Measurements from ENCODE around the gene PIP5K1C. TPM values are rescaled to one million over a fixed set of nuclear protein-coding genes. Genes with fewer than 3 reads are reported as not detected.

PIP5K1C gene
- total and polyA plus RNA-seq, 8 donors = 20.2 to 42.2 (median 27.0) TPM

GRCh38 chr19:3590991-3591659 lies 109.1 kb downstream of the PIP5K1C start:
- Histone ChIP-seq H3K4me1 (no peaks in the 10 kb centered on the region), H3K4me3 (no peak overlapping the region), H3K27ac (no peak overlapping the region), H3K9me3 (no peaks in the 10 kb centered on the region), H3K27me3 (peaks cover 2 to 10% of the 10 kb centered on the region in 2 donors), H3K36me3 (no peaks in the 10 kb centered on the region)
- ATAC-seq (no peak), DNase-seq (no peak)
- intact Hi-C loops (cut with DNase I) = no loop called here
- TF ChIP-seq CTCF (IDR thresholded peaks at IDR 0.05) = no peak

- no peak for TF ChIP-seq CTCF (IDR thresholded peaks at IDR 0.05)
- intact Hi-C loops (cut with DNase I) = no loop called here
- peaks cover 12 to 21% of the 10 kb centered on the region in 2 donors for H3K27me3 ChIP-seq
- H3K4me3 ChIP-seq = no peak overlapping the region
- H3K4me1 ChIP-seq = peaks cover 0 to 6% of the 10 kb centered on the region in 2 donors
- no peak for DNase-seq
- ATAC-seq = no peak
- no peak overlapping the region for H3K27ac ChIP-seq
- no peaks in the 10 kb centered on the region for H3K9me3 ChIP-seq
- no peaks in the 10 kb centered on the region for H3K36me3 ChIP-seq
Observed at GRCh38 chr19:3589949-3590348, 110.3 kb downstream of the PIP5K1C start.

- intact Hi-C loops (cut with DNase I) = no loop called here
- Histone ChIP-seq H3K36me3 (no peaks in the 10 kb centered on the region), H3K27ac (no peak overlapping the region), H3K9me3 (no peaks in the 10 kb centered on the region), H3K27me3 (peaks cover 14 to 27% of the 10 kb centered on the region in 2 donors), H3K4me3 (no peak overlapping the region), H3K4me1 (peaks cover 0 to 6% of the 10 kb centered on the region in 2 donors)
- ATAC-seq (no peak), DNase-seq (no peak)
- no peak for TF ChIP-seq CTCF (IDR thresholded peaks at IDR 0.05)
Observed at GRCh38 chr19:3589439-3589838, 110.8 kb downstream of the PIP5K1C start.

- H3K9me3 ChIP-seq = no peaks in the 10 kb centered on the region
- ATAC-seq = peak; percentile 44
- no peak for DNase-seq
- H3K27ac ChIP-seq = no peak overlapping the region
- peaks cover 0 to 6% of the 10 kb centered on the region in 2 donors for H3K4me1 ChIP-seq
- peaks cover 14 to 37% of the 10 kb centered on the region in 2 donors for H3K27me3 ChIP-seq
- H3K4me3 ChIP-seq = no peak overlapping the region
- no peak for TF ChIP-seq CTCF (IDR thresholded peaks at IDR 0.05)
- intact Hi-C loops (cut with DNase I) = no loop called here
- H3K36me3 ChIP-seq = no peaks in the 10 kb centered on the region
Observed at GRCh38 chr19:3586707-3587346, 113.4 kb downstream of the PIP5K1C start.

- ATAC-seq (no peak), DNase-seq (no peak)
- no peaks in the 10 kb centered on the region for H3K9me3 ChIP-seq
- peak; percentile 22 to 46 for TF ChIP-seq CTCF (IDR thresholded peaks at IDR 0.05)
- no peaks in the 10 kb centered on the region for H3K36me3 ChIP-seq
- H3K4me1 ChIP-seq = peaks cover 0 to 6% of the 10 kb centered on the region in 2 donors
- intact Hi-C loops (cut with DNase I) = no loop called here
- H3K27me3 ChIP-seq = peaks cover 14 to 37% of the 10 kb centered on the region in 2 donors
- H3K4me3 ChIP-seq = peak overlapping the region; percentile 9 to 31
- no peak overlapping the region for H3K27ac ChIP-seq
Observed at GRCh38 chr19:3586127-3586626, 114.1 kb downstream of the PIP5K1C start.
